GM19468 (cell line): ENCODE results near the gene FHIT.

Experiments used
- ATAC-seq: cut with Tn5 transposase; IDR thresholded peaks from one replicate; pipeline ENCODE4 v1.9.1; 2021; ENCODE audit warnings: mild to moderate bottlenecking, moderate library complexity, moderate number of reproducible peaks; ENCODE audit not compliant: unreplicated experiment; ENCODE audit errors: extremely low read depth

Gene FHIT

DNA sequence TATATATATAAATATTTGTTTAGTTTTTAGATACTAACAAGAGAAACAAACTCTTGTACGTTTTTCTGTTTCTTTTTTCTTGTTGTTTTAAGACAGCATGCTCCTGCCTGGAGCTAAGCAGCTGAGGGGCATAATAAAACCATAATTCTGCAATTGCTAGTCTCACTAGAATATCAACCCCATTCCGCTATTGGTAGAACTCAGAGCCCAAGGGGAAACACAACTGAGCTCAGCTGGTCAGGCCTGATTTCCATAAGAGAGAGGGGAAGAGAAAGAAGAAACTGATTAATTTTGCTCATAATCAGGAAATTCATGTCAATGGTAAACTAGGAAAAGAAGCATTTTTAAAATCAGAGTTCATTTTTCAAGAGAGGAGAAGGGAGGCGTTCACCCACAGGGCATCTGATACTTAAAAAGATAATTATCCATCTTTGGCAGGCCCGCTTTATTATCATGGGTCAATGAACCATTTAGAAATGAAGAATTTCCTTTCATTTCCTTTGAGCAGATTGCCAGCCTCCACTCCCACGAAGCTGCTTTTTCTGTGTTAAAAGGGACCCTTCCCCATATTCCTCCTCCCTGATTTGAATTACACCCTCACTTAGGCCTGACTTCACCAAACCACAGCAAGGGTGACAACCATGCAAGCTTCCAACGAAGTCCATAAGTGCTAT, 1236.1 kb downstream of the FHIT start:
- no peak for ATAC-seq

DNA sequence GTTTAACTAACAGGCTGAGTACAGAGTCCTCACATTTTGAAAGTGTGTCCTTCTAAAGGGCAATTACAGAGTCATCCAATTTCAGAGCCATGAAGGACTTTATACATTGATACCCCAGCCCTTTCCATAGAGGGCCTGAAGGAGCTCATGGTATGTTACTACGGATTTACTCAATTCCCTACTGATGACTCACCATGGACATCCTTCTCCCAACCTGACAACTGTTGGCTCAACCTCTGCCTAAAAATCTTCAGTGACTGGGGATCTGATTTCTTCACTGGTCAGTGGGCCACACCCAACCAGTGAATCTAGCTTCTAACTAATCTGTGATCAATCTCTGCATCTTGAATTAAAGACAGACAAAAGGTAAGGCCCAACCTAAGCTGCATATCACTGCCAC, 1238.0 kb downstream of the FHIT start:
- ATAC-seq, result no peak

- no peak for ATAC-seq
These were observed 1240.0 kb downstream of the FHIT start for GRCh38 chr3:60011218-60011617.

- no peak for ATAC-seq
These were observed 1240.5 kb downstream of the FHIT start for GRCh38 chr3:60010781-60011180.

- ATAC-seq, result no peak
These were observed 1241.2 kb downstream of the FHIT start for GRCh38 chr3:60009931-60010478.

DNA sequence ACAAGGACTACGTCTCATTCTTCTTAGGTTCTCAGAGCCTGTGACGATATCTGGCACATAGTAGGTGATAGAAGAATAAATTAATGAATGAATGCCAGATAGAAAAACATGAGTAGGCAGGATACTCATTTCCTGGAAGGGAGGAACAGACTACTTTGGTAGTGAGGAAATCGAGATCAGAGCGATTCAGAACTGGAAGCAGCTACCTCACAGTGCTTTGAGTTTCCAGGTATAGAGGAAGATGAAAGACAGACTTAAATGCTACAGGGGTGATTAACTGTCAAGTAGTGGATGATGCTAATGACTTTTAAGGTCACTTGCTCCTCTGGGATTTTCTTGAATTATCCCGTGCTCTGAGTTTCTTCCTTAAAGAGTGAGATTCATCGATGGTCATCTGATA, 1249.9 kb downstream of the FHIT start:
- ATAC-seq, result no peak

DNA sequence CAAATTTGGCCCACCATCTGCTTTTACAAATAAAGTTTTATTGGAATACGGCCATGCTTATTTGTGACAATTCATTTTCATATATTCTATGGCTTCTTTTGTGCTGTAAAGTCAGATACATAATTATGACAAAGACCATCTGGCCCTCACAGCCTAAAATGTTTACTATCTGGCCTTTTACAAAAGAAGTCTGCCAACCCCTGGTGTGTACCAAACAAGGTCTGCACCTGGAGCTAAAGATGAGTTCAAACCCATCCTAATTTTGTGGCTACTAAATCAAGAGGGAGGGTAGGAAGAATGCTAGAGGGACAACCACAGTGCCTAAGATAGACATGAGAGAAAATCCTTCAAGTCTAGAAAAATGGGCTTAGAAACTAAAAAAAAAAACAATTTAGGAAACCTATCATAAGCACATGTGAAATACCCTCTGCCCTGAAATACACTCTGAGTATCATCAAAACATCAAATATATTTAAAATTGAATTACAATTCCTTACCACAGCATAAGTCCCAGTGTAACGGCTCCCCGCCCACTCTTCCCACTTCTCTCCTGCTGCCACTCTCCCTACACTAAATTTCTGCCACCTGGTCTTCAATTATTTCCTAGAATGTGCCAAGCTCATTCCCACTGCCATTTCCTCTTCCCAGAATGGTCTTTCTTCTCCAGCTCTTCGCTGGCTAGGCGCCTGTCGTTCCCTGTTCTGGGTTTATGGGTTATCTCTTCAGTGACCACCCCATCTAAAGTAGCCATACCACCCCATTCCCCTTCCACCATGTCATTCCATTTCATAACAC, 1250.7 kb downstream of the FHIT start:
- ATAC-seq, result no peak

DNA sequence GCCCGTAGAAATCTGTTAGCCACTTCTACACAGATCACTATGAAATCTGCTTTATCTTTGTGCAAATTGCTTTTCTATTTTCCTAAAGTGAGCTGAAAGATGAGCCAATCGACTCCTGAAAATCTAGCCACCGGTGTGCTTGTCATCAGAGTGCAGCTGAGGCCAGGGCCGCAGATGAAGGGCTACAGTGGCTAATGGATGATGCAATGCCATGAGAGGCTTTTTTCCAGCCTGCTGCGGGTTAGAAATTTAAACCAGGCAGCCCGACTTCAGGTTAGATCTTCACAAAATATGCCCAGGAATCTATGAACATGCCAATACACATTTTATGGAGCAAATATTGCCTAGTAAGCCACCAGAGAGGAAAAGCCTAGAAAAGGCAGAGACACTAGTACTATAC, 1253.2 kb downstream of the FHIT start:
- no peak for ATAC-seq

DNA sequence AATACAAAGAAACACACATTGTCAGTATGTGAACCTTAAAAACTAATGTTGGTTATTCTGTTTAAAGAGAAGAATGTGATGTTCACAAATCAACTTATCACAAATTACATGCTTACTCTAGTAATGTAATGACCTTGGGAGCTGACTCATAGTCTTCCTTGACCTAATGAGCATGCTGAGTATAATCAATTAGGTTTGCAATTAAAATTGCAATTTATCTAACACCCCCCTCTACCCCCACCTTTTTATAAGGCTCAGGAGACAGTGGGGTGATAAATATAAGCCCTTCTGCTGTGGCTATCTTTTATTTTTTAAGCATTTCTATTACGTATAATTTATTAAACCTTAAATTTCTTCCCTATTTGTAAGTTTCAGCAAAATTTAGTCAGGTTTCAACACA, 1253.7 kb downstream of the FHIT start:
- no peak for ATAC-seq

DNA sequence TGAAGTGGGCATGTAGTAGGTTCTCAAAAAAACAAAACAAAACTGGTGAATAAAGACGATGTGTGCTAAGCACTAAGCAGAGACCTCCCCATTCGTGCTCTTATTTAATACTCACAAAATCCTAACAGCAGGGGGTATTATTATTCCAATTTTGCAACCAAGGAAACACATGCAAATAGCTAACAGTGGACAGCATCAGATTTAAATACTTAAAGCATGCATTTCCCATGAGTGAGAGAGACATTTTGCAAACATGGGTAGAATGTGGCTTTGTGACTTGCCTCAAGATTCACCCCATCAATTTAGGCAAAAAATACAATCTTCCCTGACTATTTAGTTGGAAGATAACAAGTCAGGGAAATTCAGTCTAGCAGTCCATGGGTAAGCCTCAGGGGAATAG, 1255.2 kb downstream of the FHIT start:
- no peak for ATAC-seq

- ATAC-seq, result no peak
These were observed 1255.7 kb downstream of the FHIT start for GRCh38 chr3:59995563-59995962.

- no peak for ATAC-seq
These were observed 1256.4 kb downstream of the FHIT start for GRCh38 chr3:59994732-59995304.

GRCh38 chr3:59992578-59992977, 1258.7 kb downstream of the FHIT start:
- ATAC-seq, result no peak

GRCh38 chr3:59990915-59991314, 1260.3 kb downstream of the FHIT start:
- ATAC-seq, result no peak

DNA sequence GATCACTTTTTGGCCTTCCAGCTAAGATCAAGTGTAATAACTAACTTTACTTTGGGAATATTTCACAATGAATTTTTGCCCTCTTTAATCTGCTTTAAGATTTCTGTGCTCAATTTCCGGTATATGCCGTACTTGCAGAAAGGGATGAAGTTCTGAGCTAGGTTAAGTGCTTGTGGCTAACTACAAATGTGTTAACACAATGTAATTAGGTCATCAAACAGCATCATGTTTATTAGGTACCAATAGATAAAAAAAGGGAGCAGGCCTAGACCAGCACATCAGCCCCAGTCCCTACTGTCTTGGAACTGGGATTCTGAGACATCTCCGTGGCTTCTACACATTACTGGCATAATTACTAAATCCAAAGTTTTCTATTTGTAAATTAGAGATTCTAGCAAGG, 1268.7 kb downstream of the FHIT start:
- no peak for ATAC-seq

GRCh38 chr3:59981377-59981776, 1269.9 kb downstream of the FHIT start:
- no peak for ATAC-seq

DNA sequence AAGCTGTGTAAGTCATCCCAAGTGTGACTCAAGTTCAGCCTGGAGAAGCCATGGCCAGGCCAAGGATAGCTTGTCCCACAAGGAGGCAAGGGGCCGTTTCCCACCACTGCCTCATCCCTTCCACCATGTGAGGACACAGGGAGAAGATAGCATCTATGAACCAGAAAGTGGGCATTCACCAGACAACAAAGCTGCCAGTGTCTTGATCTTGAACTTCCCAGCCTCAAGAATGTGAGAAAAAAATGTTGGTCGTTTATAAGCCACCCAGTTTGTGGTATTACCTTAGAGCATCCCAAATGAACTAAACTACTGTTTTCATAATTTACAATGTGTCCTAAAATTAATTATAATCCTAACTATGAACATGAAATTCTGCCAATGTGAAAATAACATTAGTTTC, 1270.7 kb downstream of the FHIT start:
- no peak for ATAC-seq

- ATAC-seq, result no peak
These were observed 1271.7 kb downstream of the FHIT start for GRCh38 chr3:59979542-59979941.

GRCh38 chr3:59978979-59979378, 1272.3 kb downstream of the FHIT start:
- ATAC-seq, result no peak

- no peak for ATAC-seq
These were observed 1280.5 kb downstream of the FHIT start for GRCh38 chr3:59970796-59971195.

GRCh38 chr3:59970376-59970775, 1280.9 kb downstream of the FHIT start:
- ATAC-seq, result no peak
